Left renal cortex interstitium (tissue), 4 donors: ENCODE measurements around the gene PARP14. TPM values are rescaled to one million over a fixed set of nuclear protein-coding genes. Genes with fewer than 3 reads are reported as not detected.
"Not testable (repeated sequence)": the region's sequence is repeated elsewhere in the genome, so short reads cannot be mapped to it uniquely, and the experiment has no call there.

Experiments used
- DNase-seq, 4 donors: peaks; one replicate each; pipeline ENCODE4 v3.0.0-alpha.2; 2013; ENCODE audit warnings: low read depth in 4 of 4, low spot score in 2 of 4, missing footprints in 1 of 4
- polyA plus RNA-seq, 4 donors: library from polyadenylated mRNA; unstranded; fragments of 120-200 nt; gene quantifications; one replicate each; pipeline ENCODE4 v1.2.1, GENCODE V29; 2013; ENCODE audit not compliant: insufficient read length in 4 of 4

Gene PARP14
- 10 to 100 TPM; 19.1 to 29.6 (median 26.6) TPM for polyA plus RNA-seq

GRCh38 chr3:122680475-122681283 lies at the start of gene PARP14:
Gene PARP14 (plus strand): TSS chr3:122680839. CDS start chr3:122680884, 45 bp downstream.
- DNase-seq = peak; percentile 47 to 74 (median 60)

- DNase-seq = no peak
Observed at GRCh38 chr3:122635789-122636188, 44.9 kb upstream of the PARP14 start.

- DNase-seq = no peak
Observed at GRCh38 chr3:122636697-122637096, 43.9 kb upstream of the PARP14 start.

- DNase-seq = no peak
Observed at GRCh38 chr3:122640437-122640999, 40.1 kb upstream of the PARP14 start.

- no peak for DNase-seq
Observed at GRCh38 chr3:122642935-122643334, 37.7 kb upstream of the PARP14 start.

- DNase-seq = no peak
Observed at GRCh38 chr3:122646146-122646988, 34.3 kb upstream of the PARP14 start.

- not testable (repeated sequence) for DNase-seq
Observed at GRCh38 chr3:122651233-122651907, 29.3 kb upstream of the PARP14 start.

GRCh38 chr3:122651962-122652361 lies 28.7 kb upstream of the PARP14 start:
- not testable (repeated sequence) for DNase-seq

- DNase-seq = not testable (repeated sequence)
Observed at GRCh38 chr3:122658336-122658735, 22.3 kb upstream of the PARP14 start.

- DNase-seq = no peak
Observed at GRCh38 chr3:122660297-122660974, 20.2 kb upstream of the PARP14 start.

GRCh38 chr3:122661633-122662032 lies 19.0 kb upstream of the PARP14 start:
- DNase-seq = no peak

- DNase-seq = no peak
Observed at GRCh38 chr3:122662505-122662904, 18.1 kb upstream of the PARP14 start.

GRCh38 chr3:122665226-122665786 lies 15.3 kb upstream of the PARP14 start:
- no peak for DNase-seq

- no peak for DNase-seq
Observed at GRCh38 chr3:122665881-122666280, 14.8 kb upstream of the PARP14 start.

- no peak for DNase-seq
Observed at GRCh38 chr3:122668930-122669730, 11.5 kb upstream of the PARP14 start.

- DNase-seq = no peak
Observed at GRCh38 chr3:122671553-122671952, 9.1 kb upstream of the PARP14 start.

GRCh38 chr3:122674339-122674738 lies 6.3 kb upstream of the PARP14 start:
- DNase-seq = no peak

- no peak for DNase-seq
Observed at GRCh38 chr3:122676759-122677158, 3.9 kb upstream of the PARP14 start.

GRCh38 chr3:122677216-122677615 lies 3.4 kb upstream of the PARP14 start:
- no peak for DNase-seq
